Pulmonary artery endothelial cell (primary cell): ENCODE data around the gene NFYC. TPM values are rescaled to one million over a fixed set of nuclear protein-coding genes. Genes with fewer than 3 reads are reported as not detected.

Experiments
- DNase-seq: peaks from one replicate; pipeline ENCODE4 v3.0.0-alpha.2; 2011; ENCODE audit warnings: low read depth, low spot score
- total RNA-seq: library from RNA; depleted of rRNA; stranded (reverse); fragments of >200 nt; gene quantifications from 2 replicates; pipeline ENCODE4 v1.2.3, GENCODE V29; 2014

NFYC gene
- total RNA-seq, 1 donor from 2014 or later: 15.0 TPM

- no peak for DNase-seq
Observed at GRCh38 chr1:40738831-40739230, 47.3 kb downstream of the NFYC start.

GRCh38 chr1:40739455-40740008, 48.0 kb downstream of the NFYC start:
- no peak for DNase-seq

- DNase-seq: no peak
Observed at GRCh38 chr1:40740039-40740996, 48.8 kb downstream of the NFYC start.

DNA sequence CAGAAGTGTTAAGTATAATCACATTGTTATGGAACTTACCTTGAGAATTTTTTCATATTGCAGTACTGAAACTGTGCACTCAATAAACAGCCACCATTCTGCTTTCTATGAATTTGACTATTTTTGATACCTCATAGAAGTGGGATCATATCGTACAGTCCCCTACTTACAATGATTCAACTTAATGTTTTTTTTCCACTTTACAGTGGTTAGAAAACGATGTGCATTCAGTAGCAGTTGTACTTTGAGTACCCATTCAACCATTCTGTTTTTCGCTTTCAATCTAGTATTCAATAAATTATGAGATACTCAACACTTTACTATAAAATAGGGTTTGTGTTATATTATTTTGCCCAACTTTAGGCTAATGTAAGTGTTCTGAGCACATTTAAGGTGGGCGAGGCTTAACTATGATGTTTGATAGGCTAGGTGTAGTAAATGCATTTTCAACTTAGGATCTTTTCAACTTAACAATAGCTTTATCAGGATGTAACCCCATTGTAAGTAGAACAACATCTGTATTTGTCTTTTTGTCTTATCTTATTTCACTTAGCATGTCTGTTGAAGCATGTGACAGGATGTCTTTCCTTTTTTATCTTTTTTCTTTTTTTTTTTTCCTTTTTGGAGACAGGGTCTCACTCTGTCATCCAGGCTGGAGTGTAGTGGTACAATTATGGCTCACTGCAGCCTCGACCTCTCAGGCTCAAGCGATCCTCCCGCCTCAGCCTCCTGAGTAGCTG, 49.7 kb downstream of the NFYC start:
- no peak for DNase-seq

DNA sequence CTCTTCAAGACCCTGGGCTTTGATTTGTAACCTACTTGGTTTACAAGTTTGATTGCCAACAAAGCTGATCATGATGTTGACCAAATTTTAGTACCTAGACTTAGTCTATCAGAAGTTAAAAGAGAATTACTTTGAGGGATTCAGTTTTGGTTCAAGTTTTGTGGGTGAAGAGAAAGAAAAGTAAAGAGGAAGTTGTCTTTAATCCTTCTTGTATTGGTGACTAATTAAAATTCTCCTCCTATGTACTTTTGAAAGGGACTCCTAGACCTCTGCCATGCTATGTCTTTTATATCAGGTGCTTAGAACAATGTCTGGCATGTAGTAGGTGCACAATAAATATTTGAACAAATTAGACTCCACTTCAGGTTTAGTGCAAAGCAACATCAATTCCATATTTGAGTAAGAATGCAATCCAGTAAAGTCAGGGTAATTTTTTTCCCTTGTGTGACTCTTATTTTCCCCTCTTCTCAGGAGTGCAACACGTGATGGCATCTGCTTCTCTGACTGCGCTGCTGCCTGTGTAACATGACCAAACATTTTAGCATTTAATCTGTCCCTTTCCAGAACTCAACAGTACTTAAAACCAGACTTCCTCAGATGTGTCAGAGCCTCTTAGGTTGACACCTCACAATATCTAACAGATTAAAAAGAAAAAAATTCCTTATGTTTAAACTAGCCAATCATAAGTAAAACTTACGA, 51.0 kb downstream of the NFYC start:
- DNase-seq: no peak

DNA sequence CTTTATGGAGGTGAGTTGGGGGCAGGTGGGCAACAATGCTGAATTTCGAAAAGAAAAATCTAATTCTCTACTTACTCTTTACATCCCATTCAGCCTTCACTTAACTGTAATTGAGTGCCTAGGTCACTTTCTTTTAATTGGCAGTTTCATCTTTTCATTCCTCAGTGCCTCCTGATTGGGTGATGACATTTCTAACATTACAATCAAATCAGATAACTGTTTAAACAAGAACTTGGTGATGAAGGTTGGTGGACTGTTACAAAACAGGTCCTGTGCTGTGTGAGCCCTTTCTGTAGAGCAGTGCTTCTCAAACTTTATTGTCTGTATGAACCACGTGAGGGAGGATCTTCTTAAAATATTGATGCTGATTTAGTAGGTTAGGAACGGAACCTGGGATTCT, 51.9 kb downstream of the NFYC start:
- DNase-seq: no peak

- DNase-seq: no peak
Observed at GRCh38 chr1:40743860-40744259, 52.4 kb downstream of the NFYC start.

DNA sequence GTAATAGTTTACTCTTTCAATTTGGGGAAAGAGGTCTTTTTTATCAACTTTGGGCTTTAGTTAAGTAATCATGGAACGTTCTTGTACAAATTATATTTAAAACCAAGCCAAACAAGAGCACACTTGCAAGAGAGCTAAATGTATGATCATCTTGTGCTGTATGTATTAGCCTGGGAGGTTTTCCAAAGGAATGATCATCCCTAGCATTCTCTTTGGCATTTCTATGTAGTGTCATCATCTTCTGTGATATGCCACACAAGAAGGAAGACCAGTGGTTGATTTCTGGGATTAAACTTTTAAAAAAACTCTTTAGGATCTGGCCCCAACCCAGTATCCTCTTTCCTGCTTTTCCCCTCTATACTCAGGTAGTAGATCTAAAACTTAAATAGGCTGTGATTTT, 53.7 kb downstream of the NFYC start:
- DNase-seq: no peak

- no peak for DNase-seq
Observed at GRCh38 chr1:40746344-40747090, 55.0 kb downstream of the NFYC start.

DNA sequence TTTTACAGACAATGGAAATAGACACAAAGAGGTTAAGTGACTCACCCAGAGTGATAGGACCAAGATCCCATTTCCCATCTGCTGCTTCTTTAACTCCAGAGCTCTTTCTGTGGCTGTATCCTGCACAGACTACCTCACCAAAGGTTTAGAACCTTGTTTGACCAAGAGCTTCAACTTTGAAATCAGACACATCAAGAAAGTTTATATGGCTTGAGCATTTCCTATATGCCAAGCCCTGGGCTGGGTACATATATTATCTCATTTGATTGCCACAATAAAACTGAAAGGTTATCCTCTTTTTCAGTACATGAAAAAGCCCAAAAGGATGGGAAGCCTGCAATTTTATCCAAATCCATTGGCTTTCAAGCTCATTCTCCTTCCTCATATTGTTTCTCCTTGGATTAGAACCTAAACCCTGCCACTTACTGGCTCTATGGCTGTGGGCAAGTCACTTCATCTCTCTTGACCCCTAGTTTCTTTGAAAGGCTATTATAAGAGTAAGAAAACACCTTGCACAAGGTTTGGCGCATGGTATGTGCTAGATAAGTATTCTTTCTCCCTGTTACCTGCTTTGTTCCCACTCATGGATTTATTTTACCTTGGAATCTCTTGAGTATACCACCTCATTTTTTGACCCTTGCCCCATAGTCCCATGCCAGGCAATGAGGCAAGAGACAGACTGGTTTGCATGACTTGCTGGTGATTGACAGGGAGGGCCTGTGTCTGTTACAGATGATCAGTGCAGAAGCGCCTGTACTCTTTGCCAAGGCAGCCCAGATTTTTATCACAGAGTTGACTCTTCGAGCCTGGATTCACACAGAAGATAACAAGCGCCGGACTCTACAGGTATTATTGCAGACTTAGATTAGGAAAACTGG, 57.6 kb downstream of the NFYC start:
- DNase-seq: no peak

DNA sequence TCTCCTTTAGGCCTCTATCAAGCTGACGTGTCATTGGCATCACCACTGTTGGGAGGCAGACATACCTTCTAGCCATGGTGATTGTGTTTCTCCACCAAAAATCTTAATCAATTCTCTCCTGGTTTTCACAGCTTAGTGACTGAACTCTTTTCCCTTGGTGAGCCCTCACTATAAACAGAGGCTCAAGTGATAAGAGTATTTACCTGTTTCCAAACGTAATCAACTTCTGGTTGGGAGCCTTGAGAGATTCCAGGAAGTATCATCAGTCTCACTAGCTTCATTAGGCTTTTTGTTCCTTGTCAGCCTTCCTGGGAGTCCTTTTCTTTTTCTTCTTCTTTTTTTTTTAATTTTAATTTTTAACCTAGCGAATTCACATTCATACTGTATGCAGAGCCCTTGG, 58.3 kb downstream of the NFYC start:
- DNase-seq: no peak

GRCh38 chr1:40750451-40750908, 59.0 kb downstream of the NFYC start:
- no peak for DNase-seq

DNA sequence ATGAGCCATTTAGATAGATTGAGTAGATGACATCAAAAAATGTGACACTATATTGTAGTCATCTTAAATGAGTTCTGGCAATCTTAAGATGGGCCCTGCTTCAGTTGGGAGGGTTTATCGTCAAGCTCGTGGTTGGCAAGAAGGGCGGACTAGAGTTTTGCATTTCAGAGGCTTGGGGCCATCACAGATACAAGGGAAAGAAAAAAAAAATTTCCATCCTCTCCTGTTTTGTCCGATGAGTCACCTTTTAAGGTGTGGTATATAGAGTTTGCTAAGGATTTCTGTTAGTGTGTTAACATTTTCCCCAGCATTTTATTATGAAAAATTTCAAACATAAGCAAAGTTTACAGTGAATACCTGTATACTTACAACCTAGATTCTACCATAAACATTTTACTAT, 60.3 kb downstream of the NFYC start:
- DNase-seq: no peak

DNA sequence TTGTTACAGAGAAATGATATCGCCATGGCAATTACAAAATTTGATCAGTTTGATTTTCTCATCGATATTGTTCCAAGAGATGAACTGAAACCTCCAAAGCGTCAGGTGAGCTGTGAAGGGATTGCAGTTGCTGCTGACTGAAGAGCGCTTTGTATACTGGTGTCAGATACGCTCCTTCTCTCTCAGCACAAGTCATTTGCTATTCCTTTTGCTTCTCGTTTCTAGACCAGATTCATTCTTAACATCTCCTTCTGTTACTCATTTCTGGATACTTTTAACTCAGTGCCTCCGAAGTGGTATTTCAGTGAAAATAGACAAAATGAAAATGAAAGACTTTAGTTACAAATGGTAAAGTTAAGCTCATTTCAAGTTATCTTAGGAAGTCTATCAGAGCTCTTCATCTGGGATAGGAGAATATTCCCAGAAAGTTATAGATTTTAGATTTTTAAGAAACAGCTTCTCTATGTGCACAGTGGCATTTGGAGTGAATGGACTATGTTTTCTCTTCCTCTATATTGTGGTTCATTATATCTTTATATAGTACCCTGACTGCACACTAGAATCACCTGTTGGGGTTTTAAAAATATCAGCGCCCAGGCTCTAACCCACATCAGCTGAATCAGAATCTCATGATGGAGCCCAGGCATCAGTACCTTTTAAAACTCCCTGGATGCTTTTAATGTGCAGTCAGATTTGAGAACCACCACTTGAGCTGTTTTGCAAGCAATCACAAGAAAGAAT, 61.8 kb downstream of the NFYC start:
- DNase-seq: no peak

GRCh38 chr1:40754201-40754600, 62.7 kb downstream of the NFYC start:
- no peak for DNase-seq

DNA sequence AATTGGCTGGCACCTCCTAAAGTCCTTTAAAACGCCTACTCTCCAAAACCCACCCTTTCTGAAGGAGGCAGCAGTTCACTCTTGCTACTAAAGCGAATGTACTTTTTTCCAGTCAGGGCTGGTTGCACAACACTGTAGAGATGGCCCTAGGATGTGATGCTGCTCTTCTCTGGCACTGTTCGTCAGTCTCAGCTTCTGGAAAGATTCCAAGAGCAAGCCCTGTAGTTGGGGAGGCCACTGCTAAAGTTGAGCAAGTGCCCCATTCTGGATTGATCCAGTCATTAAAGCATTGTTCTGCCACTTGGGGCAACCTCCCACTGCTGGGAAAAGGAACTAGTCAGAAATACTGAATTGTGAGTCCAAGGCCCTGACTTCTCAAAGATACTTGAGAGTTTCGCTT, 63.6 kb downstream of the NFYC start:
- DNase-seq: no peak

DNA sequence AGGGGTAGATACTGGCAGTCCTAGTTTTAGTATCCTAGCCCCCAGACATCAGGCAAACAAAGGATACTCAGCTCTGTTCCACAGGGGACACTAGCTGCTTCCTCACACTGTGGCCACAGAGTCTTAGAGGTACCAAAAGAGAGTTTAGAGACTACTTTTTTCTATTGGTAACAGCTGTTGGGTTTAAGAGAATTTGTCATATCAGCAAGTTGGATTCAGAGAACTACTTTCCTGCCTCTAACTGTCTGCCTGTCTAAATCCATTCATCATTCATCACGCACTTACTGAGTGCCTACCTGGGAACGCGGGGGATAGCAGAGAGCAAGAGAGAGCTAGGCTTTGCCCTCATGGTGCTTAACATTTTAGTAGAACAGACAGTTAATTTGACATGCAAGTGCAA, 65.0 kb downstream of the NFYC start:
- DNase-seq: no peak

- no peak for DNase-seq
Observed at GRCh38 chr1:40757084-40757483, 65.6 kb downstream of the NFYC start.

DNA sequence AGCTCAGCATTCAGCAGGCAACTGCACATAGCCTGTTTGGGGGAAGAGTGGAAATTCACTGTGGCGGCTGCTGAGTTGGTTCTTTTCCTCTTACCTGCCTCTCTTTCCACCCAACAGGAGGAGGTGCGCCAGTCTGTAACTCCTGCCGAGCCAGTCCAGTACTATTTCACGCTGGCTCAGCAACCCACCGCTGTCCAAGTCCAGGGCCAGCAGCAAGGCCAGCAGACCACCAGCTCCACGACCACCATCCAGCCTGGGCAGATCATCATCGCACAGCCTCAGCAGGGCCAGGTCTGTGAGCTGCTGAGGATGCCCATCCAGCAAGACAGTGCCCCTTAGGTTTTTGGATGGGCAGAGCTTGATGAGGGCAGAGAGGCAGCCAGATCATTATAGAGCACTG, 66.5 kb downstream of the NFYC start:
- DNase-seq: no peak
